ENCODE data around the gene SHC2.

SHC2 gene

DNA sequence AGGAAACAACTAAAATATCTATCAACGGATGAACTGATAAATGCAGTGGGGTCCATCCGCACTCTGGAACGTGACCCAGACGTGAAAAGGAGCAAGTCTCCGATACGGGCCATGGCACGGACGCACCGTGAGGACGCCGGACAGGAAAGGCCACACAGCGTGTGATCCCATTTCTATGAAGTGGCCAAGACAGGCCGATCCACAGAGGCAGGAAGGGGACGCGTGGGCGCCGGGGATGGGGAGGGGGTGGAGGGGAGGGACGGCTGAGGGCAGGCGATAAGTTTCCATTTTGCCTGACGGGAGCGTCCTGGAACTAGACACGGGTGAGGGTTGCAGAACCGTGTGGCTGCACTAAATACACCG, 13.8 kb downstream of the SHC2 start:
- Histone ChIP-seq H3K4me1 (ENCODE audit: control insufficient read depth in 1 of 2, insufficient read depth in 2 of 2, low read length in 2 of 2) (no peaks in the 10 kb centered on the region), H3K27ac (ENCODE audit: low read depth, low read length) (no peak overlapping the region), H3K36me3 (ENCODE audit: control insufficient read depth in 1 of 2, insufficient read depth in 2 of 2, low read length in 2 of 2) (no peaks in the 10 kb centered on the region)

DNA sequence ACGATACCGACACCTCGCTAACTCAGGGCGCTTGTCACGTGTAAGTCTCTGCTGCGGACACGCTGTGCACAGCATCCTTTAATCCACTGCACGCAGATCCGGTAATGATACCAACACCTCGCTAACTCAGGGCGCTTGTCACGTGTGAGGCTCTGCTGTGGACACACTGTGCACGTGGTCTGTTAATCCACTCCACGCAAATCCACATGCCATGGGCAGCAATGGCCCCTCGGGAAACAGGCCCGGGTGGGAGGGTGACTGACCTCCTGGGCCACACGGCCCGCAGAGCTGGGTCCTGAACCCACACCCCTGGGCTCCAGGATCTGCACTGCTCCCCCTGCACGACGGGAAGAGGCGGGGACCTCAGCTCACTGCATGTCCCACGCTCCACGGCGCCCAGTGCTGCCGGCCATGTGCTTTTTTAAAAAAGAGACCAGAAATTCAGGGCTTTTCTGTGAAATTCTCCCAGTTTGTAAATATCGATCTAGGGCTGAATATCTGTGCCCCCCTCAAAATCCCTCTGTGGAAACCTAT, 16.1 kb downstream of the SHC2 start:
- Histone ChIP-seq H3K27ac (ENCODE audit: low read depth, low read length) (no peak overlapping the region), H3K9ac (ENCODE audit: low read depth in 1 of 2, low read length in 2 of 2) (no peak overlapping the region), H3K9me3 (ENCODE audit: control insufficient read depth in 1 of 2, low read length in 2 of 2) (no peaks in the 10 kb centered on the region), H3K36me3 (ENCODE audit: control insufficient read depth in 1 of 2, insufficient read depth in 2 of 2, low read length in 2 of 2) (no peaks in the 10 kb centered on the region), H3K27me3 (ENCODE audit: control insufficient read depth in 1 of 2, insufficient read depth in 2 of 2, low read length in 2 of 2) (no peaks in the 10 kb centered on the region), H3K4me1 (ENCODE audit: control insufficient read depth in 1 of 2, insufficient read depth in 2 of 2, low read length in 2 of 2) (no peaks in the 10 kb centered on the region), H3K4me3 (ENCODE audit: low read depth in 1 of 2, low read length in 2 of 2) (no peak overlapping the region)

More for the DNA sequence above, 13.8 kb downstream of the SHC2 start:
- Histone ChIP-seq H3K9ac (ENCODE audit: low read depth in 1 of 2, low read length in 2 of 2) (no peak overlapping the region), H3K27me3 (ENCODE audit: control insufficient read depth in 1 of 2, insufficient read depth in 2 of 2, low read length in 2 of 2) (no peaks in the 10 kb centered on the region), H3K4me3 (ENCODE audit: low read depth in 1 of 2, low read length in 2 of 2) (no peak overlapping the region), H3K9me3 (ENCODE audit: control insufficient read depth in 1 of 2, low read length in 2 of 2) (peaks cover 0 to 3% of the 10 kb centered on the region in 2 donors)

DNA sequence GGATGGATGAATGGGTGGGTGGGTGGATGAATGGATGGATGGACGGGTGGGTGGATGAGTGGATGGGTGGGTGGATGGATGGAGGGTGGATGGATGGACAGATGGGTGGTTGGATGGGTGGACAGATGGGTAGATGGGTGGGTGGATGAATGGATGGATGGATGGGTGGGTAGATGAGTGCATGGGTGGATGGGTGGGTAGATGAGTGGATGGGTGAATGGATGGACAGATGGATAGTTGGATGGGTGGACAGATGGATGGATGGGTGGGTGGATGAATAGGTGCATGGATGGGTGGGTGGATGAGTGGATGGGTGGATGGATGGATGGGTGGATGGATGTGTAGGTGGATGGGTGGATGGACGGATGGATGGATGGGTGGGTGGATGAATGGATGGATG, 17.8 kb downstream of the SHC2 start:
- no peaks in the 10 kb centered on the region for H3K4me1 ChIP-seq (ENCODE audit: control insufficient read depth in 1 of 2, insufficient read depth in 2 of 2, low read length in 2 of 2)
- H3K9me3 ChIP-seq (ENCODE audit: control insufficient read depth in 1 of 2, low read length in 2 of 2) = no peaks in the 10 kb centered on the region
- no peak overlapping the region for H3K9ac ChIP-seq (ENCODE audit: low read depth in 1 of 2, low read length in 2 of 2)
- H3K36me3 ChIP-seq (ENCODE audit: control insufficient read depth in 1 of 2, insufficient read depth in 2 of 2, low read length in 2 of 2) = no peaks in the 10 kb centered on the region
- no peak overlapping the region for H3K27ac ChIP-seq (ENCODE audit: low read depth, low read length)
- H3K4me3 ChIP-seq (ENCODE audit: low read depth in 1 of 2, low read length in 2 of 2) = no peak overlapping the region
- no peaks in the 10 kb centered on the region for H3K27me3 ChIP-seq (ENCODE audit: control insufficient read depth in 1 of 2, insufficient read depth in 2 of 2, low read length in 2 of 2)

DNA sequence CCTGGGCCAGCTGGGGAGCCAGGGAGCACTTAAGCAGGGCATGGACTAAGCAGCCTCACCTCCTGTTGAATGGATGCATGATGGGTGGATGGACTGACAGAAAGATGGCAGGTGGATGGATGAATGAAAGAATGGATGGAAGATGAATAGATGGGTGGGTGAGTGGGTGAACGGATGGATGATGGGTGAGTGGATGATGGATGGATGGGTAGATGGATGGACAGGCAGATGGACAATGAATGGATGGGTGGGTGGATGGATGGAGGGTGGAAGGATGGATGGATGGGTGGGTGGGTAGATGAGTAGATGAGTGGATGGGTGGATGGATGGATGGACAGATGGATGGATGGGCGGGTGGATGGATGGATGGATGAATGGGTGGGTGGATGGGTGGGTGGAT, 18.7 kb downstream of the SHC2 start:
- no peaks in the 10 kb centered on the region for H3K4me1 ChIP-seq (ENCODE audit: control insufficient read depth in 1 of 2, insufficient read depth in 2 of 2, low read length in 2 of 2)
- H3K27ac ChIP-seq (ENCODE audit: low read depth, low read length) = no peak overlapping the region
- no peaks in the 10 kb centered on the region for H3K9me3 ChIP-seq (ENCODE audit: control insufficient read depth in 1 of 2, low read length in 2 of 2)
- H3K27me3 ChIP-seq (ENCODE audit: control insufficient read depth in 1 of 2, insufficient read depth in 2 of 2, low read length in 2 of 2) = no peaks in the 10 kb centered on the region
- no peak overlapping the region for H3K9ac ChIP-seq (ENCODE audit: low read depth in 1 of 2, low read length in 2 of 2)
- no peaks in the 10 kb centered on the region for H3K36me3 ChIP-seq (ENCODE audit: control insufficient read depth in 1 of 2, insufficient read depth in 2 of 2, low read length in 2 of 2)
- no peak overlapping the region for H3K4me3 ChIP-seq (ENCODE audit: low read depth in 1 of 2, low read length in 2 of 2)

DNA sequence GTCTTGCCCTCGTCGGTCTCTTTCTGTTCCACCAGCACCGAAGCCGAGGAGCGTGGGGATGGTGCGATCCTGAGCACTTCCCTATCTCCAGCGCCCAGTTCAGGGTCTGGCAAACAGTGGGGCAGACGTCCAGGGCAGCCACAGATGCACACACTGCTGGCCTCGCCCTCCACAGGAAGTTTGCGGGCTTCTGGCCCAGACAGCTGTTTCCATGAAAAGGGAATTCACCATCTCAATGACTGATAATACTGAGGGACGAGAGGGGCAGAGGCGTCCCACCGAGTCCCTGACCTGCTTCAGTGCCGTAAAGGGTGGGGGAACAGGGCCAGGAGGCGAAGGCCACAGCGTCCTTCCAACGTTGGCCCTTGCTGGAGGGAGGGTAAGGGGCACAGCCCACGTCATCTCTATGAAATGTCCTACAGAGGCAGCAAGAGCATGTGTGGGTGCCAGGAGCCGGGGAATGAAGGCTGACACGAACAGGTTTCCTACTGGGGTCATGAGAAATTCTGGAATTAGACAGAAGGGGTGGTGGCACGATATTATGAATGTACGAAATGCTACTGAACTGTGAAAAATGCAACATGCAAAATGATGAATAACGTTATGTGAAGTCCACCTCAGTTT, 19.5 kb downstream of the SHC2 start:
- Histone ChIP-seq H3K36me3 (ENCODE audit: control insufficient read depth in 1 of 2, insufficient read depth in 2 of 2, low read length in 2 of 2) (no peaks in the 10 kb centered on the region), H3K27me3 (ENCODE audit: control insufficient read depth in 1 of 2, insufficient read depth in 2 of 2, low read length in 2 of 2) (no peaks in the 10 kb centered on the region)

DNA sequence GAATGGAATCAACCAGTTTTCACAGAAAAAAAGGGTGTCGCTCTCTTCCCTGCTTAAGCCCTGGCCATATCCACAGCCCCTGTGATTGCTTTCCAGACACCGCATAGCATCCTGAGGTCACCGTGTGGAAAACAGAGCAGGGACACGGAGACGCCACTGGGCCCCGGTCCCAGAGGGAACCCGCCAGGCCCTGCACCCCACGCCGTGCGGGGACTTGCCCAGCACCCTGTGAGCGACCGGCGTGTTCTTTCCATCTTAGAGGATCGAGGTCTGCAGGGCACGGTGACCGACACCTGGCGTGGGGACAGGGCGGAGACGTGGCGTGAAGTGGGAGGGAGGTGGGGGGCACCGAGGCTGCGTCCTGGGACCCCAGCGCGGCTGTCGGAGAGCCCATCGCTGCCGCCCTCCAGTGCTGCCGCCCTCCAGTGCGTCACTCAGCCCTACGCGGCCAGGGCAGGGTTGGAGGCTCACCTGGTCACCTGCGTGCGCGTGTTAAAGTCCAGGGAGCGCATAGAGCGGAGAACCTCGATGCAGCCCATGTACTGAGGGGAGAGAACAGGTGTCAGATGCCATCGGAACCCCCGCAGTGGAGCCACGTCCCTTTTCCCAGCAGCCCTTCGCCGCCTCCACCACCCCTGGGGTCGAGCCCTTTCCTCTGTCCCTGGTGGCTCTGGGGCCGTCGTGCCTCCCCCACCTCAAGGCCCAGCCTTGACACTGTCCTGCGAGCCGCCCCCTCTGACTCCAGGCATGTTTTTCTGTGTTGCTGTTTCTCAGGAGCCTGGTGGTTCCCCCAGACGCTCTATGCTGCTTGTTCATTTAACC, 20.2 kb downstream of the SHC2 start:
- no peaks in the 10 kb centered on the region for H3K27me3 ChIP-seq (ENCODE audit: control insufficient read depth in 1 of 2, insufficient read depth in 2 of 2, low read length in 2 of 2)
- no peaks in the 10 kb centered on the region for H3K4me1 ChIP-seq (ENCODE audit: control insufficient read depth in 1 of 2, insufficient read depth in 2 of 2, low read length in 2 of 2)
- no peaks in the 10 kb centered on the region for H3K36me3 ChIP-seq (ENCODE audit: control insufficient read depth in 1 of 2, insufficient read depth in 2 of 2, low read length in 2 of 2)
- no peak overlapping the region for H3K27ac ChIP-seq (ENCODE audit: low read depth, low read length)
- no peak overlapping the region for H3K9ac ChIP-seq (ENCODE audit: low read depth in 1 of 2, low read length in 2 of 2)
- H3K9me3 ChIP-seq (ENCODE audit: control insufficient read depth in 1 of 2, low read length in 2 of 2) = no peaks in the 10 kb centered on the region
- no peak overlapping the region for H3K4me3 ChIP-seq (ENCODE audit: low read depth in 1 of 2, low read length in 2 of 2)

More for the DNA sequence above, 19.5 kb downstream of the SHC2 start:
- Histone ChIP-seq H3K27ac (ENCODE audit: low read depth, low read length) (no peak overlapping the region), H3K4me1 (ENCODE audit: control insufficient read depth in 1 of 2, insufficient read depth in 2 of 2, low read length in 2 of 2) (no peaks in the 10 kb centered on the region), H3K9ac (ENCODE audit: low read depth in 1 of 2, low read length in 2 of 2) (no peak overlapping the region), H3K9me3 (ENCODE audit: control insufficient read depth in 1 of 2, low read length in 2 of 2) (no peaks in the 10 kb centered on the region), H3K4me3 (ENCODE audit: low read depth in 1 of 2, low read length in 2 of 2) (no peak overlapping the region)

DNA sequence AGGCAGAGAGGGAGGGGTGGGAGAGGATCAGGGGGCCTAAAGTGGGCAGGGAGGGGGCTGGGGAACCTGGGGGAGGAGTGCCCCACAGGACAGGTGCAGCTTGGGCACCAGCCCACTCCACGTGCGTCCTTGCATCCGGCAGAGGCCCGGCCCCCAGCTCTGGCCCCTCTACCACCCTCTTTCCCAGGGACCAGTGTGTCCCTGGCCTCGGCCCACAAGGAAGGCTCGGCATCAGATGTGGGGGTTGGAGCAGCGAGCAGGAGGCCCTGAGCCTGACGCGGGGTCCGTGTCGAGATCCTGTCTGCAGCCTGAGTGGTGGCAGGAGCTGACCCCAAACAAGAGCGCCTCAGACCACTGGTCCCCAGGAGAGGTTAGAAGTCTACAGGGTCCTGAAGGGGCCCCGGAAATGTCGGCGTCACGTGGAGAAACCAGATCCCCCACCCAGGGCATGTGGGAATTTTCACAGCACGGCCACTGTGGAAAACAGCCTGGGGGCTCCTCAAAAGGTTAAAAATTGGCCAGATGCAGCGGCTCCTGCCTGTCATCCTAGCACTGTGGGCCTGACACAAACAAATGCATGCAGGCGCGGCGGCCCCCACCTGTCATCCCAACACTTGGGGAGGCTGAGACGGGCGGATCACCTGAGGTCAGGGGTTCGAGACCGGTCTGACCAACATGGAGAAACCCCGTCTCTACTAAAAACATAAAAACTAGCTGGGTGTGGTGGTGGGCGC, 21.5 kb downstream of the SHC2 start:
- Histone ChIP-seq H3K4me1 (ENCODE audit: control insufficient read depth in 1 of 2, insufficient read depth in 2 of 2, low read length in 2 of 2) (no peaks in the 10 kb centered on the region), H3K9ac (ENCODE audit: low read depth in 1 of 2, low read length in 2 of 2) (no peak overlapping the region), H3K4me3 (ENCODE audit: low read depth in 1 of 2, low read length in 2 of 2) (no peak overlapping the region), H3K27ac (ENCODE audit: low read depth, low read length) (no peak overlapping the region), H3K36me3 (ENCODE audit: control insufficient read depth in 1 of 2, insufficient read depth in 2 of 2, low read length in 2 of 2) (no peaks in the 10 kb centered on the region), H3K27me3 (ENCODE audit: control insufficient read depth in 1 of 2, insufficient read depth in 2 of 2, low read length in 2 of 2) (no peaks in the 10 kb centered on the region), H3K9me3 (ENCODE audit: control insufficient read depth in 1 of 2, low read length in 2 of 2) (no peaks in the 10 kb centered on the region)

DNA sequence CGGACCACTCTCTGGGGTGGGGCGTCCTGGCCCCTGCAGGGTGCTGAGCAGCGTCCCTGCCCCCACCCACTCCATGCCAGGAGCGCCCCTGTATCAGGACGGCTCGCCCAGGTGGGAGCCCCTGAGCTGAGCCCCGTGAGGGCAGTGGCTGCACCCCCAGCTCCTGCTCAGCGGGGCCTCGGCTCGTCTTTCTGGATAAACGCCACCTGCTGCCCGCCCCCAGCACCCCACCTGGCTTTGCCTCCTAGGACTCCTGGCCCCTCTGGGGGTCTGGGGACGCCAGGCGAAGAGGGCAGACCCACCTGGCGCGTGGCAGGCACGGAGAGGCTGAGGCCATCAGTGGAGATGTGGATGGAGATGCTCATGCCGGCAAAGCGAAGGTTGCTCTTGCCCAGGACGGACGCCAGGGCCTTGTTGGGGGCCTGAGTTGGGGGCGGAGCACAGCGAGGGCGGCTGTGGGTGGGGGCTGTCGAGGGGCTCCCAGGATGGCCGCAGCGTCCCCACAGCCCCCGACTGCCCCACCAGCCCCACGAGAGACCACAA, 22.3 kb downstream of the SHC2 start:
- no peaks in the 10 kb centered on the region for H3K9me3 ChIP-seq (ENCODE audit: control insufficient read depth in 1 of 2, low read length in 2 of 2)
- H3K9ac ChIP-seq (ENCODE audit: low read depth in 1 of 2, low read length in 2 of 2) = no peak overlapping the region
- H3K27me3 ChIP-seq (ENCODE audit: control insufficient read depth in 1 of 2, insufficient read depth in 2 of 2, low read length in 2 of 2) = no peaks in the 10 kb centered on the region

DNA sequence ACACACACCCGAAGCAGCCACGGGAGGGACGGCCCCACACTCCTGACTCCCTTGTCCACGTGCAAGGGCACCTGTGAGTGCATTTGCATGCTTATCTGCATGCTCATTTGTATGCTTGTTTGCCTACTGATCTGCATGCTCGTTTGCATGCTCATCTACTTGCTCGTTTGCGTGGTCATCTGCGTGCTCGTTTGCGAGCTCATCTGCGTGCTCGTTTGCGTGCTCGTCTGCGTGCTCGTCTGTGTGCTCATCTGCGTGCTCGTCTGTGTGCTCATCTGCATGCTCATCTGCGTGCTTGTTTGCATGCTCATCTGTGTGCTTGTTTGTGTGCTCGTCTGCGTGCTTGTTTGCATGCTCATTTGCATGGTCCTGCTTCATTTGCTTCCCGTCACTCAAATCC, 23.8 kb downstream of the SHC2 start:
- Histone ChIP-seq H3K27ac (ENCODE audit: low read depth, low read length) (no peak overlapping the region), H3K9me3 (ENCODE audit: control insufficient read depth in 1 of 2, low read length in 2 of 2) (no peaks in the 10 kb centered on the region), H3K27me3 (ENCODE audit: control insufficient read depth in 1 of 2, insufficient read depth in 2 of 2, low read length in 2 of 2) (no peaks in the 10 kb centered on the region), H3K36me3 (ENCODE audit: control insufficient read depth in 1 of 2, insufficient read depth in 2 of 2, low read length in 2 of 2) (no peaks in the 10 kb centered on the region), H3K4me3 (ENCODE audit: low read depth in 1 of 2, low read length in 2 of 2) (no peak overlapping the region), H3K4me1 (ENCODE audit: control insufficient read depth in 1 of 2, insufficient read depth in 2 of 2, low read length in 2 of 2) (no peaks in the 10 kb centered on the region), H3K9ac (ENCODE audit: low read depth in 1 of 2, low read length in 2 of 2) (no peak overlapping the region)

More for the DNA sequence above, 22.3 kb downstream of the SHC2 start:
- Histone ChIP-seq H3K4me3 (ENCODE audit: low read depth in 1 of 2, low read length in 2 of 2) (no peak overlapping the region), H3K4me1 (ENCODE audit: control insufficient read depth in 1 of 2, insufficient read depth in 2 of 2, low read length in 2 of 2) (no peaks in the 10 kb centered on the region), H3K36me3 (ENCODE audit: control insufficient read depth in 1 of 2, insufficient read depth in 2 of 2, low read length in 2 of 2) (no peaks in the 10 kb centered on the region), H3K27ac (ENCODE audit: low read depth, low read length) (no peak overlapping the region)

Measured in duodenal mucosa (tissue), 2 donors.